H1 (cell line): ENCODE results near the gene TXNDC11. TPM values are rescaled to one million over a fixed set of nuclear protein-coding genes. Genes with fewer than 3 reads are reported as not detected.

Experiments used
- CTCF ChIA-PET: fragments of 300-600 bp; sonication (Branson Sonifier 250); formaldehyde crosslinking; loops from one replicate; lab custom pipeline; 2021; ENCODE audit not compliant: partially characterized antibody; lab: Charles Lee
- POLR2A ChIA-PET: fragments of 300-600 bp; sonication (Branson Sonifier 250); formaldehyde crosslinking; loops from one replicate; lab custom pipeline; 2021; ENCODE audit warnings: inconsistent platforms; ENCODE audit not compliant: partially characterized antibody; lab: Charles Lee
- DNase-seq, 2 experiments: peaks; one replicate each; pipeline versions ENCODE4 v3.0.0 to v3.0.0-alpha.2; 2010 to 2022; ENCODE audit warnings: low spot score in 2 of 2, low read depth in 1 of 2, mixed read lengths in 1 of 2
- FAIRE-seq: peaks from 2 replicates; lab custom pipeline; 2011; peaks lifted over from hg19 to GRCh38; lab: Jason Lieb, UNC
- H2AFZ ChIP-seq: 2 replicates; pipeline ENCODE4 v1.8.1; 2012; ENCODE audit warnings: low read length, inconsistent platforms
- H2AK5ac ChIP-seq: 2 replicates; pipeline ENCODE4 v1.6.1; 2013; ENCODE audit warnings: low read depth, low read length
- H2BK120ac ChIP-seq: replicated peaks from 2 replicates; pipeline ENCODE3; 2013; ENCODE audit warnings: low read depth, low read length, inconsistent platforms
- H2BK12ac ChIP-seq: 2 replicates; pipeline ENCODE4 v1.6.1; 2013; ENCODE audit warnings: low read depth, low read length
- H2BK15ac ChIP-seq: 2 replicates; pipeline ENCODE4 v1.6.1; 2013; ENCODE audit warnings: low read length
- H2BK20ac ChIP-seq: 2 replicates; pipeline ENCODE4 v1.6.1; 2013; ENCODE audit warnings: low read length
- H2BK5ac ChIP-seq: 2 replicates; pipeline ENCODE4 v1.6.1; 2013; ENCODE audit warnings: low read depth, low read length
- H3K14ac ChIP-seq: 2 replicates; pipeline ENCODE4 v1.6.1; 2013; ENCODE audit warnings: inconsistent platforms; ENCODE audit not compliant: insufficient read length
- H3K18ac ChIP-seq: 2 replicates; pipeline ENCODE4 v1.6.1; 2013; ENCODE audit warnings: low read length; ENCODE audit errors: extremely low read depth
- H3K23ac ChIP-seq: 2 replicates; pipeline ENCODE4 v1.6.1; 2013; ENCODE audit warnings: inconsistent platforms; ENCODE audit not compliant: insufficient read length
- H3K23me2 ChIP-seq: 2 replicates; pipeline ENCODE4 v1.6.1; 2013; ENCODE audit warnings: low read depth, low read length
- H3K27ac ChIP-seq: 2 replicates; pipeline ENCODE4 v1.6.1; 2011; ENCODE audit warnings: low read depth, low read length, inconsistent platforms
- H3K27me3 ChIP-seq, 4 experiments: replicated peaks in 1 of 4; 1 replicate in 1 of 4; 2 replicates in 3 of 4; pipeline versions ENCODE4 v1.6.1 to v1.8.1; 2011 to 2013; ENCODE audit warnings: low read length in 3 of 4, mild to moderate bottlenecking in 3 of 4, inconsistent platforms in 2 of 4, mixed read lengths in 2 of 4, moderate library complexity in 1 of 4; ENCODE audit not compliant: control insufficient read depth in 3 of 4, insufficient read depth in 3 of 4; ENCODE audit errors: extremely low read depth in 1 of 4
- H3K36me3 ChIP-seq, 4 experiments: 2 replicates each; pipeline versions ENCODE4 v1.6.1 to v1.8.1; 2011 to 2013; ENCODE audit warnings: mild to moderate bottlenecking in 4 of 4, low read length in 3 of 4, moderate library complexity in 2 of 4, control low read depth in 1 of 4, inconsistent platforms in 1 of 4; ENCODE audit not compliant: insufficient read depth in 4 of 4, control insufficient read depth in 2 of 4
- H3K4ac ChIP-seq: replicated peaks from 2 replicates; pipeline ENCODE3; 2013; ENCODE audit warnings: low read length, low read depth, mixed read lengths, inconsistent platforms; ENCODE audit not compliant: insufficient read length
- H3K4me1 ChIP-seq, 4 experiments: replicated peaks in 1 of 4; 1 replicate in 1 of 4; 2 replicates in 3 of 4; pipeline versions ENCODE4 v1.6.1 to v1.8.1; 2011 to 2013; ENCODE audit warnings: low read length in 3 of 4, inconsistent platforms in 2 of 4, mixed read lengths in 1 of 4; ENCODE audit not compliant: insufficient read depth in 4 of 4, control insufficient read depth in 3 of 4
- H3K4me2 ChIP-seq, 2 experiments: 2 replicates each; pipeline versions ENCODE4 v1.6.1 to v1.8.1; 2011 to 2013; ENCODE audit warnings: low read depth in 2 of 2, low read length in 2 of 2, control low read depth in 1 of 2, inconsistent platforms in 1 of 2, mild to moderate bottlenecking in 1 of 2; ENCODE audit not compliant: insufficient read depth in 1 of 2
- H3K4me3 ChIP-seq, 4 experiments: fragments of 200-600, 300-600 bp in 1 of 4; sonication (generic), shearing (Covaris generic), sonication (Bioruptor Twin) in 1 of 4; 2 replicates each; pipeline versions ENCODE4 v1.5.1 to v1.8.1; 2011 to 2016; ENCODE audit warnings: low read length in 4 of 4, low read depth in 3 of 4, control low read depth in 2 of 4, inconsistent platforms in 2 of 4, mild to moderate bottlenecking in 2 of 4, mixed read lengths in 1 of 4, moderate library complexity in 1 of 4; ENCODE audit not compliant: insufficient read depth in 2 of 4; ENCODE audit errors: extremely low read depth in 1 of 4
- H3K56ac ChIP-seq: replicated peaks from 2 replicates; pipeline ENCODE3; 2013; ENCODE audit warnings: low read depth, mild to moderate bottlenecking, mixed read lengths, low read length, inconsistent platforms; ENCODE audit not compliant: insufficient read length
- H3K79me1 ChIP-seq: 2 replicates; pipeline ENCODE4 v1.6.1; 2013; ENCODE audit warnings: low read depth, low read length, control low read depth
- H3K79me2 ChIP-seq, 2 experiments: 2 replicates each; pipeline versions ENCODE4 v1.6.1 to v1.8.1; 2012 to 2013; ENCODE audit warnings: low read length in 2 of 2, mild to moderate bottlenecking in 2 of 2, inconsistent platforms in 1 of 2; ENCODE audit not compliant: insufficient read depth in 2 of 2, control insufficient read depth in 1 of 2
- H3K9ac ChIP-seq, 4 experiments: replicated peaks in 1 of 4; 1 replicate in 1 of 4; 2 replicates in 3 of 4; pipeline versions ENCODE4 v1.6.1 to v1.8.1; 2011 to 2013; ENCODE audit warnings: low read depth in 3 of 4, low read length in 3 of 4, control low read depth in 2 of 4, mild to moderate bottlenecking in 2 of 4, moderate library complexity in 2 of 4, inconsistent platforms in 1 of 4; ENCODE audit errors: extremely low read depth in 1 of 4
- H3K9me3 ChIP-seq, 2 experiments: 2 replicates each; pipeline versions ENCODE4 v1.6.1 to v1.8.1; 2012 to 2013; ENCODE audit warnings: mild to moderate bottlenecking in 2 of 2, moderate library complexity in 2 of 2, control low read depth in 1 of 2, inconsistent platforms in 1 of 2, low read depth in 1 of 2, low read length in 1 of 2, mixed read lengths in 1 of 2; ENCODE audit not compliant: insufficient read depth in 2 of 2
- H4K20me1 ChIP-seq, 2 experiments: replicated peaks in 1 of 2; 2 replicates each; pipeline versions ENCODE3 to v1.8.1; 2011 to 2013; ENCODE audit warnings: inconsistent platforms in 2 of 2, low read length in 2 of 2, mild to moderate bottlenecking in 1 of 2; ENCODE audit not compliant: insufficient read depth in 2 of 2, control insufficient read depth in 1 of 2
- H4K5ac ChIP-seq: 2 replicates; pipeline ENCODE4 v1.6.1; 2013; ENCODE audit warnings: low read length, low read depth, mixed read lengths, inconsistent platforms; ENCODE audit not compliant: insufficient read length
- H4K8ac ChIP-seq: 2 replicates; pipeline ENCODE4 v1.8.0; 2013; ENCODE audit warnings: mild to moderate bottlenecking, moderate library complexity, low read length, inconsistent platforms; ENCODE audit not compliant: insufficient read depth; ENCODE audit errors: extremely low read depth
- H4K91ac ChIP-seq: replicated peaks from 2 replicates; pipeline ENCODE3; 2013; ENCODE audit warnings: low read length, mixed read lengths, inconsistent platforms; ENCODE audit not compliant: insufficient read length
- BCL11A ChIP-seq, 2 experiments: IDR thresholded peaks; one replicate each; pipeline ENCODE4 v1.6.1; 2011; ENCODE audit warnings: low read depth in 2 of 2, low read length in 2 of 2, mild to moderate bottlenecking in 2 of 2
- HDAC2 ChIP-seq, 2 experiments: fragments of 300-600 bp in 1 of 2; sonication (generic) in 1 of 2; IDR thresholded peaks; 2 replicates each; pipeline ENCODE4 v1.6.1; 2011 to 2012; ENCODE audit warnings: low read depth in 2 of 2, low read length in 2 of 2, mild to moderate bottlenecking in 2 of 2, moderate library complexity in 2 of 2, borderline replicate concordance in 1 of 2, inconsistent platforms in 1 of 2
- JUN ChIP-seq: IDR thresholded peaks from 2 replicates; pipeline ENCODE4 v1.6.1; 2011; ENCODE audit warnings: low read depth, mild to moderate bottlenecking, improper control_type of control experiment, low read length
- KDM5A ChIP-seq: fragments of 200-600 bp; IDR thresholded peaks from 2 replicates; pipeline ENCODE4 v1.7.1; 2012; ENCODE audit warnings: mild to moderate bottlenecking, low read length, inconsistent platforms, mixed read lengths
- MAX ChIP-seq: IDR thresholded peaks from 2 replicates; pipeline ENCODE4 v1.6.1; 2012; ENCODE audit warnings: inconsistent platforms
- NRF1 ChIP-seq: IDR thresholded peaks from 2 replicates; pipeline ENCODE4 v1.6.1; 2011; ENCODE audit warnings: mild to moderate bottlenecking, low read depth, low read length, improper control_type of control experiment
- POLR2AphosphoS5 ChIP-seq: IDR thresholded peaks from 2 replicates; pipeline ENCODE4 v1.6.1; 2011; ENCODE audit warnings: low read depth, low read length
- SIX5 ChIP-seq: IDR thresholded peaks from 2 replicates; pipeline ENCODE4 v1.6.1; 2011; ENCODE audit warnings: mild to moderate bottlenecking, low read depth, low read length
- SP1 ChIP-seq: IDR thresholded peaks from 2 replicates; pipeline ENCODE4 v1.6.1; 2011; ENCODE audit warnings: low read depth, low read length
- USF2 ChIP-seq: IDR thresholded peaks from 2 replicates; pipeline ENCODE4 v1.6.1; 2011; ENCODE audit warnings: low read length, improper control_type of control experiment
- WGBS, 2 experiments: shearing (Covaris generic) in 1 of 2; methylation state at CpG; one replicate each; pipeline versions ENCODE4 v1.1.6 to v1.1.7; 2013 to 2015; ENCODE audit warnings: low lambda C conversion rate in 2 of 2, mixed read lengths in 2 of 2, inconsistent platforms in 1 of 2, low coverage in 1 of 2, missing lambda C conversion rate in 1 of 2; ENCODE audit not compliant: insufficient replicate concordance in 2 of 2, insufficient coverage in 1 of 2, insufficient read length in 1 of 2; ENCODE audit errors: extremely low coverage in 1 of 2, missing lambda C conversion rate in 1 of 2; 5-methylcytosine and 5-hydroxymethylcytosine counted together
- polyA plus RNA-seq, 7 experiments: library from polyadenylated mRNA; depleted of rRNA in 3 of 7; stranded (reverse) in 5 of 7; unstranded in 2 of 7; fragments of >200 nt in 5 of 7; fragments of 200-250 nt in 2 of 7; gene quantifications; 1 replicate in 5 of 7; 2 replicates in 1 of 7; 4 replicates in 1 of 7; pipeline versions ENCODE4 v1.2.1 to v1.2.3, GENCODE V29; 2011 to 2013; ENCODE audit warnings: missing spikeins in 2 of 7, mixed read lengths in 2 of 7
- total RNA-seq: library from RNA; stranded (reverse); fragmentation: NEBNext Ultra II Directional; extraction: Animal tissue kit (Norgen Biotek cat#: 25700); gene quantifications from 2 replicates; pipeline ENCODE4 v1.2.1, GENCODE V29; 2021

The TXNDC11 gene
- total and polyA plus RNA-seq, 2 of the 8 experiments (the other 6 are each of a cell fraction or from before 2014, with no cell fraction given) = 13.5 to 13.8 TPM

DNA sequence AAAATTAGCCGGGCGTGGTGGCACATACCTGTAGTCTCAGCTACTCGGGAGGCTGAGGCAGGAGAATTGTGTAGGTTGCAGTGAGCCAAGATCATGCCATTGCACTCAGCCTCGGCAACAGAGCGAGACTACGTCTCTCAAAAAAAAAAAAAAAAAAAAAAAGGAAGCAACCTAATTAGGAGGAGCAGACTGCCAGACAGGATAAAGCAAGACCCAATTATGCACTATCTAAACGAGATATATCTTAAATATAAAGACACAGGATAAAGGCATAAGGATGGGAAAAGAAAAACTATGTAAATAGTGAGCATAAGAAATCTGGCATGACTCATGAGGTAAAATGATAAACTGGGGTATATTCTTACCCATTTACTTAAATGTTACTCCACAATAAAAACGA, 4.9 kb downstream of the TXNDC11 start:
- no peak overlapping the region for H4K8ac ChIP-seq
- H3K36me3 ChIP-seq = peaks cover 0 to 10% (median 9%) of the 10 kb centered on the region in 4 experiments; a peak in 6 of 8 replicates
- H3K23ac ChIP-seq = no peak overlapping the region
- no peak overlapping the region for H3K4me3 ChIP-seq
- H2AFZ ChIP-seq = no peak overlapping the region
- H3K4me1 ChIP-seq = peaks cover 2 to 6% (median 3%) of the 10 kb centered on the region in 4 experiments; a peak in 2 of 7 replicates
- no peak overlapping the region for H4K91ac ChIP-seq
- WGBS, 2 experiments = 94% methylated on average over 7 of the region's 8 CpGs; no CpG with 5 or more reads in 1 of the 2 experiments
- H3K9ac ChIP-seq = no peak overlapping the region
- no peak overlapping the region for H2BK12ac ChIP-seq
- no peak overlapping the region for H3K56ac ChIP-seq
- H3K79me2 ChIP-seq = peaks cover 0 to 34% of the 10 kb centered on the region in 2 experiments; a peak in 2 of 4 replicates
- H2BK5ac ChIP-seq = no peak overlapping the region
- POLR2A ChIA-PET = interaction anchor here (0.6 to 1.0 kb wide), 3 partner anchors 17 to 54 kb away, joined by 3 to 4 read pairs (median 3); no protein-coding TSS in a partner anchor
- TF ChIP-seq USF2 = no peak
- TF ChIP-seq BCL11A (IDR thresholded peaks at IDR 0.05; ENCODE audit: low read depth in 2 of 2, low read length in 2 of 2) = no peak
- TF ChIP-seq JUN = no peak
- no peak for TF ChIP-seq HDAC2 (IDR thresholded peaks at IDR 0.05; ENCODE audit: borderline replicate concordance in 1 of 2, low read depth in 2 of 2, low read length in 2 of 2)
- TF ChIP-seq SIX5 = no peak
- TF ChIP-seq NRF1 = no peak
- TF ChIP-seq POLR2AphosphoS5 = no peak
- no peak for TF ChIP-seq KDM5A
- no peak for TF ChIP-seq SP1
- no peak for TF ChIP-seq MAX
- TF ChIP-seq, all 59 proteins: peak for 0
- Histone ChIP-seq H3K27ac (no peak overlapping the region), H3K14ac (no peak overlapping the region), H3K23me2 (no peaks in the 10 kb centered on the region; the same call in 1 of the 2 replicates), H3K4ac (no peak overlapping the region), H3K27me3 (no peaks in the 10 kb centered on the region), H3K9me3 (no peaks in the 10 kb centered on the region), H3K18ac (no peak overlapping the region), H3K79me1 (no peaks in the 10 kb centered on the region; the same call in 1 of the 2 replicates), H4K20me1 (no peaks in the 10 kb centered on the region), H2BK20ac (no peak overlapping the region), H2BK120ac (no peak overlapping the region), H2AK5ac (no peak overlapping the region), H4K5ac (no peak overlapping the region), H2BK15ac (no peak overlapping the region), H3K4me2 (no peak overlapping the region)
- FAIRE-seq (no peak), DNase-seq (no peak)
- CTCF ChIA-PET = interaction anchor here (0.5 to 2.4 kb wide), 7 partner anchors 23 to 674 kb away, joined by 3 to 10 read pairs (median 3); no protein-coding TSS in a partner anchor
